B cell (primary cell): Measurements from ENCODE around the gene PLA2G4F. TPM values are rescaled to one million over a fixed set of nuclear protein-coding genes. Genes with fewer than 3 reads are reported as not detected.
A peak's percentile ranks its signal among the peaks of the same experiment; 100 is the strongest.

Source experiments
- ATAC-seq: fragments of 200-7000 bp; cut with Tn5 transposase; one replicate; pipeline ENCODE4 v1.10.0; 2021; ENCODE audit warnings: low read depth, mild to moderate bottlenecking, moderate number of reproducible peaks, moderate library complexity
- CTCF ChIA-PET: fragments of 350-600 bp; sonication (Branson Sonifier 250); formaldehyde crosslinking; loops from one replicate; lab custom pipeline; 2021; ENCODE audit warnings: antibody characterized with exemption, inconsistent platforms; lab: Charles Lee
- POLR2A ChIA-PET: fragments of 350-600 bp; sonication (Branson Sonifier 250); formaldehyde crosslinking; loops from one replicate; lab custom pipeline; 2021; ENCODE audit warnings: antibody characterized with exemption; lab: Charles Lee
- DNase-seq: peaks from one replicate; pipeline ENCODE4 v3.0.0; 2013
- H2AFZ ChIP-seq: 2 replicates; pipeline ENCODE4 v1.6.1; 2012; ENCODE audit warnings: mild to moderate bottlenecking, low read depth, low read length; ENCODE audit not compliant: insufficient read depth, poor library complexity, severe bottlenecking
- H3K27ac ChIP-seq, 2 donors: 1 replicate in 1 of 2; 2 replicates in 1 of 2; pipeline ENCODE4 v1.5.1; 2012 to 2013; ENCODE audit warnings: low read length in 2 of 2, mild to moderate bottlenecking in 2 of 2, moderate library complexity in 1 of 2
- H3K27me3 ChIP-seq, 4 experiments: fragments of 200-600 bp in 1 of 4; sonication (generic) in 1 of 4; replicated peaks in 1 of 4; 1 replicate in 2 of 4; 2 replicates in 2 of 4; pipeline versions ENCODE4 v1.6.1 to v1.7.0; 2013 to 2016; ENCODE audit warnings: low read length in 3 of 4, mild to moderate bottlenecking in 2 of 4, mixed read lengths in 1 of 4, moderate library complexity in 1 of 4; ENCODE audit not compliant: insufficient read depth in 4 of 4, control insufficient read depth in 3 of 4; ENCODE audit errors: control extremely low read depth in 1 of 4
- H3K36me3 ChIP-seq, 2 experiments: replicated peaks in 1 of 2; 1 replicate in 1 of 2; 2 replicates in 1 of 2; pipeline versions ENCODE4 v1.6.1 to v1.7.1; 2013; ENCODE audit warnings: low read length in 1 of 2; ENCODE audit not compliant: insufficient read depth in 2 of 2, control insufficient read depth in 1 of 2; ENCODE audit errors: control extremely low read depth in 1 of 2, extremely low read depth in 1 of 2
- H3K4me1 ChIP-seq, 2 donors: fragments of 200-600 bp in 1 of 2; sonication (generic) in 1 of 2; 1 replicate in 1 of 2; 2 replicates in 1 of 2; pipeline versions ENCODE4 v1.5.1 to v1.6.1; 2013 to 2017; ENCODE audit warnings: low read length in 2 of 2; ENCODE audit not compliant: control insufficient read depth in 2 of 2, insufficient read depth in 2 of 2
- H3K4me2 ChIP-seq: replicated peaks from 2 replicates; pipeline ENCODE3; 2012; ENCODE audit warnings: mild to moderate bottlenecking, low read depth, low read length; ENCODE audit not compliant: poor library complexity, severe bottlenecking
- H3K4me3 ChIP-seq, 5 experiments: fragments of 200-600 bp in 1 of 5; sonication (generic) in 1 of 5; 1 replicate in 3 of 5; 2 replicates in 2 of 5; pipeline versions ENCODE4 v1.5.1 to v1.7.0; 2011 to 2016; ENCODE audit warnings: low read length in 4 of 5, mild to moderate bottlenecking in 4 of 5, low read depth in 2 of 5, control low read depth in 1 of 5, moderate library complexity in 1 of 5; ENCODE audit not compliant: insufficient read depth in 1 of 5; ENCODE audit errors: control extremely low read depth in 1 of 5, extremely low read depth in 1 of 5
- H3K79me2 ChIP-seq: fragments of 200-600 bp; sonication (generic); one replicate; pipeline ENCODE4 v1.6.0; 2016; ENCODE audit warnings: low read length; ENCODE audit not compliant: control insufficient read depth, insufficient read depth
- H3K9ac ChIP-seq: fragments of 200-600 bp; sonication (generic); 2 replicates; pipeline ENCODE4 v1.6.1; 2017; ENCODE audit warnings: mild to moderate bottlenecking, low read length, moderate library complexity
- H3K9me3 ChIP-seq, 3 donors: one replicate each; pipeline versions ENCODE4 v1.6.1 to v1.7.1; 2013; ENCODE audit warnings: low read length in 2 of 3; ENCODE audit not compliant: control insufficient read depth in 2 of 3, insufficient read depth in 1 of 3; ENCODE audit errors: control extremely low read depth in 1 of 3
- H4K20me1 ChIP-seq: 2 replicates; pipeline ENCODE4 v1.6.0; 2012; ENCODE audit warnings: mild to moderate bottlenecking, low read length; ENCODE audit not compliant: insufficient read depth, control insufficient read depth, poor library complexity, severe bottlenecking
- H3K27ac Mint-ChIP-seq: one replicate; pipeline ENCODE4 v1.8.0; 2021; ENCODE audit warnings: mixed read lengths
- H3K27me3 Mint-ChIP-seq: one replicate; pipeline ENCODE4 v1.8.0; 2021; ENCODE audit warnings: mixed read lengths
- H3K4me1 Mint-ChIP-seq: one replicate; pipeline ENCODE4 v1.8.0; 2021; ENCODE audit warnings: mixed read lengths
- H3K4me3 Mint-ChIP-seq: one replicate; pipeline ENCODE4 v1.8.0; 2021; ENCODE audit warnings: mixed read lengths
- H3K9me3 Mint-ChIP-seq: one replicate; pipeline ENCODE4 v1.8.0; 2022; ENCODE audit warnings: mixed read lengths; ENCODE audit not compliant: insufficient read depth
- EZH2 ChIP-seq: IDR thresholded peaks from 2 replicates; pipeline ENCODE4 v1.6.1; 2012; ENCODE audit warnings: borderline replicate concordance, low read depth, mild to moderate bottlenecking, moderate library complexity, low read length; ENCODE audit not compliant: insufficient read depth, poor library complexity, severe bottlenecking
- WGBS: methylation state at CpG from one replicate; pipeline ENCODE4 v1.1.5; 2013; ENCODE audit warnings: missing lambda C conversion rate; ENCODE audit not compliant: insufficient coverage; 5-methylcytosine and 5-hydroxymethylcytosine counted together
- intact Hi-C: fragments of 100-400 bp; cut with micrococcal nuclease; formaldehyde crosslinking; loops from one replicate; pipeline ENCODE4 v1.10.0; 2022
- polyA plus RNA-seq: library from polyadenylated mRNA; depleted of rRNA; stranded (reverse); fragments of >200 nt; gene quantifications from 2 replicates; pipeline ENCODE4 v1.2.3, GENCODE V29; 2012
- total RNA-seq, 2 donors: library from RNA; stranded (reverse); fragments of 120-200 nt in 1 of 2; gene quantifications; 1 replicate in 1 of 2; 2 replicates in 1 of 2; pipeline versions ENCODE4 v1.2.3 to v1.2.4, GENCODE V29; 2013 to 2022
- TF ChIP-seq, protein P1 (sequence below): fragments of 200-600 bp; IDR thresholded peaks from one replicate; pipeline ENCODE4 v1.8.0; 2022; ENCODE audit warnings: antibody characterized with exemption, mild to moderate bottlenecking

The PLA2G4F gene
- total and polyA plus RNA-seq, 2 donors (not counting 1 experiment from before 2014, with no cell fraction given): not detected

GRCh38 chr15:42133886-42134502, 22.4 kb downstream of the PLA2G4F start:
- Histone ChIP-seq H3K9ac (no peak overlapping the region), H3K36me3 (no peaks in the 10 kb centered on the region), H3K4me3 (no peak overlapping the region), H4K20me1 (no peaks in the 10 kb centered on the region), H3K4me1 (no peaks in the 10 kb centered on the region), H3K4me2 (no peak overlapping the region), H3K79me2 (no peaks in the 10 kb centered on the region), H3K9me3 (no peaks in the 10 kb centered on the region), H3K27ac (no peak overlapping the region), H3K27me3 (peaks cover 0 to 11% (median 3%) of the 10 kb centered on the region in 4 experiments), H2AFZ (no peak overlapping the region)
- no peaks in the 10 kb centered on the region for H3K4me1 Mint-ChIP-seq
- DNase-seq (peak; percentile 39), ATAC-seq (peak; percentile 24)
- no peak overlapping the region for H3K4me3 Mint-ChIP-seq
- H3K27me3 Mint-ChIP-seq: peaks cover 21% of the 10 kb centered on the region
- CTCF ChIA-PET: interaction anchor here (0.9 to 1.5 kb wide), 3 partner anchors 9 to 229 kb away, joined by 3 to 4 read pairs (median 4); no protein-coding TSS in a partner anchor
- no peaks in the 10 kb centered on the region for H3K9me3 Mint-ChIP-seq
- intact Hi-C loops: no loop called here
- TF ChIP-seq, protein P1, sequence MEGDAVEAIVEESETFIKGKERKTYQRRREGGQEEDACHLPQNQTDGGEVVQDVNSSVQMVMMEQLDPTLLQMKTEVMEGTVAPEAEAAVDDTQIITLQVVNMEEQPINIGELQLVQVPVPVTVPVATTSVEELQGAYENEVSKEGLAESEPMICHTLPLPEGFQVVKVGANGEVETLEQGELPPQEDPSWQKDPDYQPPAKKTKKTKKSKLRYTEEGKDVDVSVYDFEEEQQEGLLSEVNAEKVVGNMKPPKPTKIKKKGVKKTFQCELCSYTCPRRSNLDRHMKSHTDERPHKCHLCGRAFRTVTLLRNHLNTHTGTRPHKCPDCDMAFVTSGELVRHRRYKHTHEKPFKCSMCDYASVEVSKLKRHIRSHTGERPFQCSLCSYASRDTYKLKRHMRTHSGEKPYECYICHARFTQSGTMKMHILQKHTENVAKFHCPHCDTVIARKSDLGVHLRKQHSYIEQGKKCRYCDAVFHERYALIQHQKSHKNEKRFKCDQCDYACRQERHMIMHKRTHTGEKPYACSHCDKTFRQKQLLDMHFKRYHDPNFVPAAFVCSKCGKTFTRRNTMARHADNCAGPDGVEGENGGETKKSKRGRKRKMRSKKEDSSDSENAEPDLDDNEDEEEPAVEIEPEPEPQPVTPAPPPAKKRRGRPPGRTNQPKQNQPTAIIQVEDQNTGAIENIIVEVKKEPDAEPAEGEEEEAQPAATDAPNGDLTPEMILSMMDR: peak; percentile 57
- no peak for TF ChIP-seq EZH2
- POLR2A ChIA-PET: no interaction called here
- 69% methylated on average over 6 of the region's 11 CpGs for WGBS
- no peak overlapping the region for H3K27ac Mint-ChIP-seq

GRCh38 chr15:42133356-42133755, 23.1 kb downstream of the PLA2G4F start:
- H4K20me1 ChIP-seq: no peaks in the 10 kb centered on the region
- TF ChIP-seq, protein P1: no peak
- no peak for TF ChIP-seq EZH2
- H3K9me3 Mint-ChIP-seq: no peaks in the 10 kb centered on the region
- H3K4me2 ChIP-seq: no peak overlapping the region
- no peaks in the 10 kb centered on the region for H3K36me3 ChIP-seq
- no peak overlapping the region for H2AFZ ChIP-seq
- no peak for ATAC-seq
- no peak for DNase-seq
- ChIA-PET CTCF (no interaction called here), POLR2A (no interaction called here)
- no peaks in the 10 kb centered on the region for H3K79me2 ChIP-seq
- H3K9me3 ChIP-seq: no peaks in the 10 kb centered on the region
- H3K27ac Mint-ChIP-seq: no peak overlapping the region
- no peak overlapping the region for H3K4me3 Mint-ChIP-seq
- H3K27me3 Mint-ChIP-seq: peaks cover 21% of the 10 kb centered on the region
- intact Hi-C loops: no loop called here
- 88% methylated on average over 3 of the region's 4 CpGs for WGBS
- no peak overlapping the region for H3K27ac ChIP-seq
- no peak overlapping the region for H3K9ac ChIP-seq
- H3K27me3 ChIP-seq: peaks cover 0 to 11% (median 3%) of the 10 kb centered on the region in 4 experiments
- no peaks in the 10 kb centered on the region for H3K4me1 ChIP-seq
- no peaks in the 10 kb centered on the region for H3K4me1 Mint-ChIP-seq
- no peak overlapping the region for H3K4me3 ChIP-seq
